Left hindlimb (tissue), 1 donor: ENCODE data around the gene RABGEF1.
"Not testable (repeated sequence)": the region's sequence is repeated elsewhere in the genome, so short reads cannot be mapped to it uniquely, and the experiment has no call there.

ENCODE experiments used
- DNase-seq: peaks from one replicate; pipeline ENCODE4 v3.0.0-alpha.2; 2018

RABGEF1 gene

DNA sequence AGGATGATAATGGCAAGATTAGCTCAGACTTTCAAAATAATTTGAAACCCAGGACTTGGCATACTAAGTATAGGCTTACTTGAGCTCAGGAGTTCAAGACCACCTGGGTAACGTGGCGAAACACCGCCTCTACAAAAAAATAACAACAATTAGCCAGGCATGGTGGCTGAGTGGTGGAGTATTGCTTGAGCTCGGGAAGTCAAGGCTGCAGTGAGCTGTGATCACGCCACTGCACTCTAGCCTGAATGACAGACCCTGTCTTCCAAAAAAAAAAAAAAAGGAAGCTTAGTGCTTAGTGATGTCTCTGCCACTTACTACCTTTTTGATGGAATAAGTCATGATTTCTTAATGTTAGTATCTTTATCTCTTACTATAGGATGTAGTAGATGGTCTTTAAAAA, 25.5 kb downstream of the RABGEF1 start:
- DNase-seq = no peak

GRCh38 chr7:66767486-66767885, 27.0 kb downstream of the RABGEF1 start:
- DNase-seq = not testable (repeated sequence)

DNA sequence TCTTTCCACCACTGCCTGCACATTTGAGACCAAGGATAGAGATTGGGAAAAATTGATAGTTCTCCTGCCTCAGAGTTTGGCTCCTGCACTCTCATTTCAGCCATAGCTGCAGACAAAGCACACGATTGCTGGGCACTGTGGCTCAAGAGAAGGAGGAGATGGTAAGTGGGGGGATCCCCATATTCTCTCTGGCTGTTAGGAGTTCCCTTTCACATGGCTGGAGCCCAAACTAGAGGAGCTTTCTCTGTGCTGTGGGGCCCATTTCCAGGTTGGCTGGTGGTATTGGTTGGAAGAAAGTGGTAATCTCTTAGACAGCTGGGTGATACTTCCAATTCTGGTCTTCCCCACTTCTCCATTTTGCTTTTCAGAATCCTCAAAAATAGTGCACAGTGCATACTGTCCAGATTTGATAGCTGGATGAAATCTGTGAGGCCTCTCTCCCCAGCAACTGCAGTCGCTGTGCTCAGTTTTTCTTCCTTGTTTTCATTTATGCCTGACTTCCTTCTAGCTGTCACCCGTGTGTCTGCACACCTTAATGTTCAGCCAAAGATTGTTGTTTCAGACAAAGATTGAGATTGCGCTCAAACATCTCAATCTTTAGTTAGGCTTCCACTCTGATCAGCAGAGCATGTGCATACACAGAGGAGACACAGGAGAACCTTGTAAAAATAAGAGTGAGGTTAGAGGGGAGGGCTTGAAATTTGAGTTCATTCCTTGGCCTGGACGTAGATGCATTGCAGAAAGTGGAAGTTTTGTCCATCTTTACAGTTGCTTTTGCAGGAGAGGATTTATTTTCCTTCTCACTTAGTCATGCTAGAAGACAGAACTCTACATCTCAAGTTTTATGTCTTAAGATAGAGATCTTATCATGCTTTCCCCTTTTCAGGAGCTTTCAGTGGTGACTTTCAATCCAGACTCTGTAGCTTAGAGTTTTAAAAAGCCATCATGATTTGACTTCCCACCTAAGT, 28.6 kb downstream of the RABGEF1 start:
- no peak for DNase-seq

DNA sequence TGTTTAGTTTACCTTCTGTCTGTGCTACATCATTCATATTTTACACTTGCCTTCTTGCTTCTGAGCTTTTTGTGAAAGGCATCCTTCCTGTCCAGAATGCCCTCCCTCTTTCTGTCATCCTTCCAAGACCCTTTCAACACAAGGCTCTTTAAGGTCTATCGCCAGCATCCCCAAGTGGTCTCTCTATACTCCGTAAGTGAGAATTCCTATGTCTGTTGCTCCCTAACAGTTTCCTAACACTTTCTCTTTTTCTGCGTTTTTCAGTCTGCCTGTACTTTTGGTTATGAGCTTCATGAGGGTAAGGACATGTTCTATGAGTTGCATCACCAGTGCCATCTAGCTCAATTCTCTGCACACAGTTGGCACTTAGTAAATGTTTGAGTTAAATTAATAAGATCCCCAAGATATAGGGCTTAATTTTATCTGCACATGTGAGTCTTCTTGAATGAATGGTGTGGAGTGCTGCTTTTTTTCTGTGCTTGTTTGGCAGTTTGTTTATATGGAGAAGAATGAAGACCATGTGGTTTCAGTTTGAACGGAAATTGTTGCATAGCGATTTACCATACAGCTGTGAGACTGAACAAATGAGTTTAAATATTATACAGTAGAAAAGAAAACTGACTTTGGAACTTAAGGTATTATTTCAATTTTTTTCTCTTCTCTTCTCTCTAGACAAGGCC, 29.4 kb downstream of the RABGEF1 start:
- no peak for DNase-seq

DNA sequence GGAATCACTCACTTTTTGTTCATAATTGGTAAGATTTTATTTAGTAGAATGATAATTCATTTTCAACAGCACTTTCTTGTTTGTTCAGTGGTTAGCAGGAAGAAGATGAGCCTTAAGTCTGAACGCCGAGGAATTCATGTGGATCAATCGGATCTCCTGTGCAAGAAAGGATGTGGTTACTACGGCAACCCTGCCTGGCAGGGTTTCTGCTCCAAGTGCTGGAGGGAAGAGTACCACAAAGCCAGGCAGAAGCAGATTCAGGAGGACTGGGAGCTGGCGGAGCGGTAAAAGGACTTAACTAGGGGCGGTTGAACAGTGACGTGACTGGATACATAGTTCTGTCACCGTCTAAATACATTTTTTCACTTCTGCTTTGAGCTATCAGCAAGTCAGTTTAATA, 31.3 kb downstream of the RABGEF1 start:
- no peak for DNase-seq

- DNase-seq = not testable (repeated sequence)
Observed at GRCh38 chr7:66773744-66774143, 33.2 kb downstream of the RABGEF1 start.

- DNase-seq = not testable (repeated sequence)
Observed at GRCh38 chr7:66776383-66776782, 35.9 kb downstream of the RABGEF1 start.

- no peak for DNase-seq
Observed at GRCh38 chr7:66776800-66777442, 36.4 kb downstream of the RABGEF1 start.

- no peak for DNase-seq
Observed at GRCh38 chr7:66778201-66778600, 37.7 kb downstream of the RABGEF1 start.

DNA sequence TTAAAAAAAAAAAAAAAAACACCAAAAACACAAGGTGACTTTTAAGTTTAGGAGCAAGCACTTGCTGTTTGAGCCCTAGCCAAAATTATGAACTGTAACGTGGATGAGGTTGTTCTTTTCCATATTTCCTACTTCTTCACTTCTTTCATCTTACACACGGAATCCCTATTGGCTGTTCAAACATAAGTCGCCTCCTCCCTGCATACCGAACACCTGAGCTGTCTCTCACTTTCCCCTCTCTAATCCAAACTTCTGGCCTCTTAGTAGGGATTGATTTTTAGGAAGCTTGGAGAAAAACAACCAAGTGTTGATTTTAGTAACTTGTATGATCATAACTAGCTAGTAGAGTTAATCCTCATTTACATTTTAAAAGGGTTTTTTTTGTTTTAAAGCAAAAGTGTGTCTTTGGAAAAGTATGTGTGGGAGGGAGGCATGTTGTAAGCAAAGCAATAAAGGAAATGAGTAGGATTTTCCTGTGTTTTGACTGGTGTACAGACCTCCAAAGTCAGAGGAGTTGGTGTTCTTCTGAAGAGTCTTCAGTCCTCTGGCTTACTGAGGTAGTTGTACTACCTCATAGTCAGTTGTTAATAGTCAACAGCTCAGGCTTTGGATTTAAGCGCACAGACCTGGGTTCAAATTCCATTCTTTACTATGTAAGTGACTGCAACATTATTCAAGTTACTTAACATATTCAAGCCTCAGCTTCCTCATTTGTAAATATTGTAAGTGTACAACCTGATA, 39.3 kb downstream of the RABGEF1 start:
- no peak for DNase-seq

DNA sequence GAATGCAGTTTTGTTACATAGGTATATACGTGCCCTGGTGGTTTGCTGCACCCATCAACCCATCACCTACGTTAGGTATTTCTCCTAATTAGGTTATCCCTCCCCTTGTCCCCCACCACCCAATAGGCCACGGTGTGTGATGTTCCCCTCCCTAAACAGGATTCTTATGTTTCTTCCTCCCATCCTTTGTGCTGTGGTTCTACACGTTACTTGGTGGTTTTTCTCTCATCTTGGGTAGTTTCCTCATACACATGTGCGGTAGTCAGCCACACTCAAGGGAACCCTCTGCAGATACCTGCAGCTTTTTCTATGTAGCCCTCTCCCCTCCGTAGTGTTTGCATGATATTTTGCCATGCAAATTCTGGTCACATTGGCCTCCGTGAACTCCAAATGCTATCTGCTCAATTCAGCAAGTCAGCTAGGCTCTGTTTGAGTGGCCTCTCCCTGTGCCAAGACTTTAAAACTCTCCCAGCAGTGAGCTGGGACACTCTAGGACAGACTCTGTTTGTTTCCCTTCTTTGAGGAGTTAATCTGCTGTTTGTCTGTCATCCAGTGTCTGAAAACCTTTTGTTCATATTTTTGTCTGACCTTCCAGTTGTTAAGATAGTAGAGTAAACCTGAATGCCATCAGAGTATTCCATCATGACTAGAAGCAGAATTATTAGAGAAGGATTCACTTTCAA, 41.0 kb downstream of the RABGEF1 start:
- DNase-seq = no peak

GRCh38 chr7:66782875-66783274, 42.3 kb downstream of the RABGEF1 start:
- DNase-seq = not testable (repeated sequence)

- not testable (repeated sequence) for DNase-seq
Observed at GRCh38 chr7:66783887-66784595, 43.5 kb downstream of the RABGEF1 start.

GRCh38 chr7:66790196-66790595, 49.7 kb downstream of the RABGEF1 start:
- DNase-seq = no peak

- no peak for DNase-seq
Observed at GRCh38 chr7:66790725-66791124, 50.2 kb downstream of the RABGEF1 start.

- DNase-seq = no peak
Observed at GRCh38 chr7:66800591-66800990, 60.1 kb downstream of the RABGEF1 start.

- DNase-seq = no peak
Observed at GRCh38 chr7:66804001-66804400, 63.5 kb downstream of the RABGEF1 start.

- DNase-seq = no peak
Observed at GRCh38 chr7:66807736-66808135, 67.2 kb downstream of the RABGEF1 start.

- DNase-seq = no peak
Observed at GRCh38 chr7:66810716-66811115, 70.2 kb downstream of the RABGEF1 start.

- not testable (repeated sequence) for DNase-seq
Observed at GRCh38 chr7:66815186-66815875, 74.8 kb downstream of the RABGEF1 start.

- DNase-seq = no peak
Observed at GRCh38 chr7:66815951-66816350, 75.4 kb downstream of the RABGEF1 start.
